Loucy (cell line): ENCODE data around the gene MYH10.

Experiments
- CTCF ChIP-seq: fragments of 200-600 bp; sonication (generic); conservative IDR thresholded peaks from 2 replicates; pipeline ENCODE4 v1.5.1; 2014; ENCODE audit warnings: mild to moderate bottlenecking, antibody characterized with exemption, low read length
- EZH2phosphoT487 ChIP-seq: fragments of 200-600 bp; IDR thresholded peaks from 2 replicates; pipeline ENCODE4 v1.6.1; 2018; ENCODE audit warnings: antibody characterized with exemption, mild to moderate bottlenecking, moderate library complexity, borderline replicate concordance

- no peak for TF ChIP-seq CTCF
- TF ChIP-seq EZH2phosphoT487 = no peak
These were observed 18.9 kb upstream of the MYH10 start for GRCh38 chr17:8649157-8650118.
